Vagina (tissue), 2 donors: ENCODE measurements around the gene HTRA1. TPM values are rescaled to one million over a fixed set of nuclear protein-coding genes. Genes with fewer than 3 reads are reported as not detected.

ENCODE experiments used
- DNase-seq, 2 donors: peaks; one replicate each; pipeline ENCODE4 v3.0.0-alpha.2; 2017; ENCODE audit errors: extremely low spot score in 2 of 2
- H3K27ac ChIP-seq: fragments of 200-600 bp; sonication (generic); one replicate; pipeline ENCODE4 v1.5.1; 2019
- H3K27me3 ChIP-seq: fragments of 200-600 bp; sonication (generic); one replicate; pipeline ENCODE4 v1.5.1; 2019
- H3K36me3 ChIP-seq, 2 donors: fragments of 200-600 bp; sonication (generic); one replicate each; pipeline ENCODE4 v1.5.1; 2017 to 2019
- H3K4me1 ChIP-seq: fragments of 200-600 bp; sonication (generic); one replicate; pipeline ENCODE4 v1.5.1; 2019
- H3K4me3 ChIP-seq, 2 donors: fragments of 200-600 bp; sonication (generic); 1 replicate in 1 of 2; 2 replicates in 1 of 2; pipeline ENCODE4 v1.5.1; 2016 to 2019
- H3K9me3 ChIP-seq: fragments of 200-600 bp; sonication (generic); one replicate; pipeline ENCODE4 v1.5.1; 2019
- POLR2A ChIP-seq, 2 donors: fragments of 450-650 bp; IDR thresholded peaks; one replicate each; pipeline ENCODE4 v1.6.1; 2017; ENCODE audit warnings: antibody characterized with exemption in 2 of 2, mild to moderate bottlenecking in 2 of 2, moderate library complexity in 2 of 2
- POLR2AphosphoS5 ChIP-seq, 2 donors: sonication (generic); formaldehyde crosslinking; IDR thresholded peaks; one replicate each; pipeline ENCODE4 v1.9.0; 2017; ENCODE audit warnings: antibody characterized with exemption in 2 of 2, mild to moderate bottlenecking in 2 of 2, low read depth in 1 of 2; ENCODE audit not compliant: insufficient read depth in 1 of 2
- intact Hi-C: fragments of 100-400 bp; cut with DNase I; formaldehyde crosslinking; loops from one replicate; pipeline ENCODE4 v1.15.1; 2023
- total RNA-seq: library from RNA; depleted of rRNA; stranded (reverse); fragments of >200 nt; gene quantifications from one replicate; pipeline ENCODE4 v1.2.3, GENCODE V29; 2016
- TF ChIP-seq, protein P1 (sequence below), 3 experiments: fragments of 450-650 bp in 2 of 3; fragments of 200-600 bp in 1 of 3; sonication (generic) in 1 of 3; IDR thresholded peaks; one replicate each; pipeline ENCODE4 v1.5.1; 2017 to 2019; ENCODE audit warnings: antibody characterized with exemption in 3 of 3, mild to moderate bottlenecking in 2 of 3, moderate library complexity in 2 of 3

HTRA1 gene
- total RNA-seq, 1 donor from 2014 or later: 116 TPM

- no peaks in the 10 kb centered on the region for H3K27me3 ChIP-seq
- H3K9me3 ChIP-seq: no peaks in the 10 kb centered on the region
- H3K27ac ChIP-seq: peak overlapping the region; percentile 56
- TF ChIP-seq, protein P1, sequence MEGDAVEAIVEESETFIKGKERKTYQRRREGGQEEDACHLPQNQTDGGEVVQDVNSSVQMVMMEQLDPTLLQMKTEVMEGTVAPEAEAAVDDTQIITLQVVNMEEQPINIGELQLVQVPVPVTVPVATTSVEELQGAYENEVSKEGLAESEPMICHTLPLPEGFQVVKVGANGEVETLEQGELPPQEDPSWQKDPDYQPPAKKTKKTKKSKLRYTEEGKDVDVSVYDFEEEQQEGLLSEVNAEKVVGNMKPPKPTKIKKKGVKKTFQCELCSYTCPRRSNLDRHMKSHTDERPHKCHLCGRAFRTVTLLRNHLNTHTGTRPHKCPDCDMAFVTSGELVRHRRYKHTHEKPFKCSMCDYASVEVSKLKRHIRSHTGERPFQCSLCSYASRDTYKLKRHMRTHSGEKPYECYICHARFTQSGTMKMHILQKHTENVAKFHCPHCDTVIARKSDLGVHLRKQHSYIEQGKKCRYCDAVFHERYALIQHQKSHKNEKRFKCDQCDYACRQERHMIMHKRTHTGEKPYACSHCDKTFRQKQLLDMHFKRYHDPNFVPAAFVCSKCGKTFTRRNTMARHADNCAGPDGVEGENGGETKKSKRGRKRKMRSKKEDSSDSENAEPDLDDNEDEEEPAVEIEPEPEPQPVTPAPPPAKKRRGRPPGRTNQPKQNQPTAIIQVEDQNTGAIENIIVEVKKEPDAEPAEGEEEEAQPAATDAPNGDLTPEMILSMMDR (IDR thresholded peaks at IDR 0.05): no peak
- TF ChIP-seq POLR2A (IDR thresholded peaks at IDR 0.05): no peak
- no peak for TF ChIP-seq POLR2AphosphoS5 (IDR thresholded peaks at IDR 0.05; ENCODE audit: insufficient read depth in 1 of 2, low read depth in 1 of 2)
- peaks cover 41% of the 10 kb centered on the region for H3K4me1 ChIP-seq
- intact Hi-C loops: no loop called here
- no peaks in the 10 kb centered on the region for H3K36me3 ChIP-seq
- DNase-seq: no peak
- no peak overlapping the region for H3K4me3 ChIP-seq
Measured at GRCh38 chr10:122474131-122474818, 12.9 kb downstream of the HTRA1 start.

- intact Hi-C loops: no loop called here
- Histone ChIP-seq H3K36me3 (no peaks in the 10 kb centered on the region), H3K4me1 (peaks cover 38% of the 10 kb centered on the region), H3K9me3 (no peaks in the 10 kb centered on the region), H3K27ac (peak overlapping the region; percentile 56), H3K4me3 (peak overlapping the region in 1 of 2 donors; percentile 9), H3K27me3 (no peaks in the 10 kb centered on the region)
- TF ChIP-seq POLR2AphosphoS5 (IDR thresholded peaks at IDR 0.05; ENCODE audit: insufficient read depth in 1 of 2, low read depth in 1 of 2): peak in 1 of 2 donors; percentile 60
- TF ChIP-seq POLR2A (IDR thresholded peaks at IDR 0.05): no peak
- TF ChIP-seq, protein P1 (IDR thresholded peaks at IDR 0.05): no peak
- no peak for DNase-seq
Measured at GRCh38 chr10:122475100-122475499, 13.7 kb downstream of the HTRA1 start.

- Histone ChIP-seq H3K27me3 (no peaks in the 10 kb centered on the region), H3K4me3 (peak overlapping the region in 1 of 2 donors; percentile 9), H3K36me3 (no peaks in the 10 kb centered on the region), H3K4me1 (peaks cover 37% of the 10 kb centered on the region), H3K9me3 (no peaks in the 10 kb centered on the region), H3K27ac (peak overlapping the region; percentile 56)
- no peak for DNase-seq
- TF ChIP-seq, protein P1 (IDR thresholded peaks at IDR 0.05): no peak
- TF ChIP-seq POLR2A (IDR thresholded peaks at IDR 0.05) (no peak), POLR2AphosphoS5 (IDR thresholded peaks at IDR 0.05; ENCODE audit: insufficient read depth in 1 of 2, low read depth in 1 of 2) (no peak)
- intact Hi-C loops: no loop called here
Measured at GRCh38 chr10:122475591-122476332, 14.4 kb downstream of the HTRA1 start.

DNA sequence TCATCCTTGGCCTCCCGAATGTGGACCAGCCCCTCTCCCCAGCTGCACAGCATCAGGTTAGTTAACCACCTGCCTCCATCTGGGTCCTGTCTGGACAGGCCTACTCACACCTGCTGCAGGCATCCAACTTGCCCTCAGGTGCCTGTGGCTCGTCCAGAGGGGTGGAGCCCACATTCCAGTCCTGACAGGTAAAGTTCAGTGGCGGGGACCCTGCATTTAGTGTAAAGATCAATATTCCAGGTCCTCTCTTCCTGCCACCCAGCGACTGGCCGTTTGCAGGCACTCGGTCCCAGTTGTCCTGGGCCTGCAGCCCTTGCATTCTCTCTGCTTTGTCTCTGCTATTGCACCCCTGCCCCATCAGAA lies 15.0 kb downstream of the HTRA1 start:
- Histone ChIP-seq H3K9me3 (no peaks in the 10 kb centered on the region), H3K4me1 (peaks cover 37% of the 10 kb centered on the region), H3K36me3 (no peaks in the 10 kb centered on the region), H3K4me3 (no peak overlapping the region), H3K27me3 (no peaks in the 10 kb centered on the region), H3K27ac (peak overlapping the region; percentile 56)
- intact Hi-C loops: no loop called here
- TF ChIP-seq POLR2AphosphoS5 (IDR thresholded peaks at IDR 0.05; ENCODE audit: insufficient read depth in 1 of 2, low read depth in 1 of 2) (no peak), POLR2A (IDR thresholded peaks at IDR 0.05) (no peak)
- TF ChIP-seq, protein P1 (IDR thresholded peaks at IDR 0.05): no peak
- DNase-seq: no peak

GRCh38 chr10:122477436-122477835 lies 16.1 kb downstream of the HTRA1 start:
- peak overlapping the region; percentile 5 for H3K27ac ChIP-seq
- H3K9me3 ChIP-seq: no peaks in the 10 kb centered on the region
- H3K4me3 ChIP-seq: no peak overlapping the region
- peaks cover 37% of the 10 kb centered on the region for H3K4me1 ChIP-seq
- intact Hi-C loops: no loop called here
- TF ChIP-seq POLR2AphosphoS5 (IDR thresholded peaks at IDR 0.05; ENCODE audit: insufficient read depth in 1 of 2, low read depth in 1 of 2): no peak
- TF ChIP-seq, protein P1 (IDR thresholded peaks at IDR 0.05): no peak
- TF ChIP-seq POLR2A (IDR thresholded peaks at IDR 0.05): no peak
- no peak for DNase-seq
- no peaks in the 10 kb centered on the region for H3K36me3 ChIP-seq
- H3K27me3 ChIP-seq: no peaks in the 10 kb centered on the region
